DMS153 treated with DMSO at 0.1 percent for 48 hours (cell line): Measurements from ENCODE around the gene RPL36.

ENCODE experiments used
- DNase-seq: peaks from one replicate; lab custom pipeline; 2025; ENCODE audit not compliant: unreplicated experiment; lab: John Stamatoyannopoulos, UW

Gene RPL36

DNA sequence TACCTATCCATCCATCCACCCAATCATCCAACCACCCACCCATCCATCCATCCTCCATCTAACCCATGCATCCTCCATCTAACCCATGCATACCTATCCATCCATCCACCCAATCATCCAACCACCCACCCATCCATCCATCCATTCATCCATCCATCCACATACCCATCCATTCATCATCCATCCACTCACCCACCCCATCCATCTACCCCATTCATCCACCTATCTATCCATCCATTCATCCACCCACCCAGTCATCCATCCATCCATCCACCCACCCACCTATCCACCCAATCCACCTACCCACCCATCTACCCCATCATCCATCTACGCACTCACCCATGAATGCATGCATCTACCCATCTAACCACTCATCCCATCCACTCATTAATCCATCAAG lies 16.3 kb upstream of the RPL36 start:
- no peak for DNase-seq

GRCh38 chr19:5674714-5675113 lies 15.4 kb upstream of the RPL36 start:
- DNase-seq, result no peak

- no peak for DNase-seq
Observed at GRCh38 chr19:5676105-5676771, 13.9 kb upstream of the RPL36 start.

- no peak for DNase-seq
Observed at GRCh38 chr19:5676772-5677105, 13.4 kb upstream of the RPL36 start.

GRCh38 chr19:5677136-5677535 lies 13.0 kb upstream of the RPL36 start:
- DNase-seq, result no peak

DNA sequence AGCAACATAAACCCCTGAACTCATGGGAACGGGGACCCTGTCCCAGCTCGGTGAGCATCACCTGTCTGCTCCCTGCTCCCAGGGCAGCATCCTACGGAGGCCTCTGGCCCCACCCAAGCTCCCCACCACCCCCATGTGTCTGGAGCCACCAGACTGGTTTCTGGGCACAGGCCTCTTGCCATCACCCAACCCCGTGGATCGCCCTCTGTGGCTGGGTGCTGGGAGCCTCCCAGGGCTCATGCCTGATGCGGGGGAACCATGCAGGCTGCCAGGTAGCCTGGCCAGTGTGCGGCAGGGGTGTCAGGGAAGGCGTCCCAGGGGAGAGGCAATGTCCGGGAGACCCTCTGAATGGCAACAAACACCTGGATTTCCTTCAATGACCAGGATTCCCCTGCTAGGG lies 12.5 kb upstream of the RPL36 start:
- no peak for DNase-seq

DNA sequence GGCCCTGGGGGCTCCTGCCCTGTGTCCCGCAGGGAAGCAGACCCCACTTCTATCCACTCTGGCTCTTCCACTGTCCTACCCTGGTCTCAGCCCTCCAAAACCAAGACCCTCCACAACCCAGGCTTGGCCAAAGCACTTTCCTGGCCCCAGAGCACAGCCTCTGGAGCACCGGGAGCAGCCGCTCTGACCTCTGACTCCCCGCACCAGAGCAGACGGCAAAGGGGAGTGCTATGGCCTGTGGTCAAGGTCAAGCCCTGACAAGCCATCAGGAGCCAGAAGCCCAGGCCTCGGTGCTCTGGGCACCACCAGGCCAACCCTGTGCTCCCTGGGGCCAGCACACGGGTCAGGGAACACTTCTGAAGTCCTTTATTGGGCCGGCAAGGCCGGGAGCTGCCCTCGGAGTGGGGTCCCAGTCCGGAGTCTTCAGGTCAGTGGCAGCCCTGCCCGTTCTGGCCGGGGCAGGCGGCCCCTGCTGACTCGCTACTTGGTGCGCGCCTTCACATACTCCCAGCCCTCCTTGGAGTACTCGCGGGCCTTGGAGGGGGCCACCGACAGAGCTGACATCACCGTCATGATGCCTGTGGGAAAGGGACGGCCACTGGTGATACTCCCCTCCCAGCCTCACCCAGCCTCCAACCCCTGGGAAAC lies 11.9 kb upstream of the RPL36 start:
- DNase-seq, result no peak

- no peak for DNase-seq
Observed at GRCh38 chr19:5679289-5680083, 10.6 kb upstream of the RPL36 start.

GRCh38 chr19:5680084-5680436 lies 10.0 kb upstream of the RPL36 start:
- DNase-seq, result no peak

GRCh38 chr19:5680437-5681368 lies 9.4 kb upstream of the RPL36 start, which contains the start of the genes HSD11B1L and MICOS13:
Gene HSD11B1L (plus strand): TSS chr19:5681027. CDS start chr19:5684833, 3,806 bp downstream.
Gene MICOS13 (minus strand): TSS chr19:5680516. CDS start chr19:5680486, 30 bp downstream.
- DNase-seq, result peak; percentile 98

DNA sequence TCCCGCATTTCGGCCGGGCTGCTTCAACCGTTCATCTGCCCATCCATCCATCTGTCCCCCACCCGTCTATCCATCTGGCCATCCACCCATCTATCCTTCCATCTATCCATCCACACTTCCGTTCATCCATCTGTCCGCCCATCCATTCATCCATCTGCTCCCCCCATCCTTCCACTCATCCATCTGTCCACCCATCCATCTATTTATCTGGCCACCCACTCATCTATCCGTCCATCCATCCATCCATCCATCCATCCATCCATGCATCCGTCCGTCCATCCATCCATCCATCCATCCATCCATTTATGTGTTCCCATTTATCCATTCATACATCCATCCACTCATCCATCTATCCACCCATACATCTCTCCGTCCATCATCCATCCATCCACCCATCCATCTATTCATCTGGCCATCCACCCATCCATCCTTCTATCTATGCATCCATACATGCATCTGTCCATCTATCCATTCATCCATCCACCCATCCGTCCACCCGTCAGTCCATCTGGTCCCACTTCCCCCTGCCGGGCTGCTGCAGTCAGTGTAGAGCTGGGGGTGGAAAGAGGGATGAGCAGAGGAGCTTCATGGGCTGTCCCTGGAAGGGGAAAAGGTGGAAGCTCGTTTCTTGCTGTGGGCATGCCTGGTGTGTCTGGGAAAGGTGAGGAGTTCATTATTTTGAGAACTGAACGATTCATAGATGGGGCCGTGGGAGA lies 8.5 kb upstream of the RPL36 start:
- DNase-seq, result no peak

GRCh38 chr19:5682107-5682482 lies 8.0 kb upstream of the RPL36 start:
- DNase-seq, result no peak

- DNase-seq, result no peak
Observed at GRCh38 chr19:5683177-5683886, 6.8 kb upstream of the RPL36 start.

GRCh38 chr19:5684694-5685430 lies 5.2 kb upstream of the RPL36 start:
- no peak for DNase-seq

GRCh38 chr19:5686326-5686646 lies 3.8 kb upstream of the RPL36 start:
- no peak for DNase-seq

GRCh38 chr19:5686647-5687359 lies 3.3 kb upstream of the RPL36 start:
- peak; percentile 84 for DNase-seq

GRCh38 chr19:5687360-5688198 lies 2.5 kb upstream of the RPL36 start:
- DNase-seq, result no peak
